GM10266 (cell line): ENCODE results near the gene C19orf25.

Source experiments
- DNase-seq: peaks from one replicate; pipeline ENCODE4 v3.0.0; 2012; ENCODE audit errors: extremely low spot score
- TF ChIP-seq, protein P1 (sequence below): IDR thresholded peaks from 2 replicates; pipeline ENCODE4 v1.5.1; 2012; ENCODE audit warnings: mild to moderate bottlenecking, low read depth; ENCODE audit not compliant: control insufficient read depth, insufficient read depth; ENCODE audit errors: missing control alignments

The C19orf25 gene

DNA sequence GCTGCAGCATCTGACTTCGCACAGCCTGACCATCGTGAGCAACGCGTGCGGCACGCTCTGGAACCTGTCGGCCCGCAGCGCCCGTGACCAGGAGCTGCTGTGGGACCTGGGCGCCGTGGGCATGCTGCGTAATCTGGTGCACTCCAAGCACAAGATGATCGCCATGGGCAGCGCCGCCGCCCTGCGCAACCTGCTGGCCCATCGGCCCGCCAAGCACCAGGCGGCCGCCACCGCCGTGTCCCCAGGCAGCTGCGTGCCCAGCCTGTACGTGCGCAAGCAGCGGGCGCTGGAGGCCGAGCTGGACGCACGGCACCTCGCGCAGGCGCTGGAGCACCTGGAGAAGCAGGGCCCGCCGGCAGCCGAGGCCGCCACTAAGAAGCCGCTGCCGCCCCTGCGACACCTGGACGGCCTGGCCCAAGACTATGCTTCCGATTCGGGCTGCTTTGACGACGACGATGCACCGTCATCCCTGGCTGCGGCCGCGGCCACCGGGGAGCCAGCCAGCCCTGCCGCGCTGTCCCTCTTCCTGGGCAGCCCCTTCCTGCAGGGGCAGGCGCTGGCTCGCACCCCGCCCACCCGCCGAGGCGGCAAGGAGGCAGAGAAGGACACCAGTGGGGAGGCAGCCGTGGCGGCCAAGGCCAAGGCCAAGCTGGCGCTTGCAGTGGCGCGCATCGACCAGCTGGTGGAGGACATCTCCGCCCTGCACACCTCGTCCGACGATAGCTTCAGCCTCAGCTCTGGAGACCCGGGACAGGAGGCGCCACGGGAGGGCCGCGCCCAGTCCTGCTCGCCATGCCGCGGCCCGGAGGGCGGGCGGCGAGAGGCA lies 13.6 kb downstream of the C19orf25 start:
- DNase-seq, result no peak
- TF ChIP-seq, protein P1, sequence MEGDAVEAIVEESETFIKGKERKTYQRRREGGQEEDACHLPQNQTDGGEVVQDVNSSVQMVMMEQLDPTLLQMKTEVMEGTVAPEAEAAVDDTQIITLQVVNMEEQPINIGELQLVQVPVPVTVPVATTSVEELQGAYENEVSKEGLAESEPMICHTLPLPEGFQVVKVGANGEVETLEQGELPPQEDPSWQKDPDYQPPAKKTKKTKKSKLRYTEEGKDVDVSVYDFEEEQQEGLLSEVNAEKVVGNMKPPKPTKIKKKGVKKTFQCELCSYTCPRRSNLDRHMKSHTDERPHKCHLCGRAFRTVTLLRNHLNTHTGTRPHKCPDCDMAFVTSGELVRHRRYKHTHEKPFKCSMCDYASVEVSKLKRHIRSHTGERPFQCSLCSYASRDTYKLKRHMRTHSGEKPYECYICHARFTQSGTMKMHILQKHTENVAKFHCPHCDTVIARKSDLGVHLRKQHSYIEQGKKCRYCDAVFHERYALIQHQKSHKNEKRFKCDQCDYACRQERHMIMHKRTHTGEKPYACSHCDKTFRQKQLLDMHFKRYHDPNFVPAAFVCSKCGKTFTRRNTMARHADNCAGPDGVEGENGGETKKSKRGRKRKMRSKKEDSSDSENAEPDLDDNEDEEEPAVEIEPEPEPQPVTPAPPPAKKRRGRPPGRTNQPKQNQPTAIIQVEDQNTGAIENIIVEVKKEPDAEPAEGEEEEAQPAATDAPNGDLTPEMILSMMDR, result peak; percentile 42

- TF ChIP-seq, protein P1, result no peak
- no peak for DNase-seq
These were observed 17.2 kb downstream of the C19orf25 start for GRCh38 chr19:1461862-1462261.

DNA sequence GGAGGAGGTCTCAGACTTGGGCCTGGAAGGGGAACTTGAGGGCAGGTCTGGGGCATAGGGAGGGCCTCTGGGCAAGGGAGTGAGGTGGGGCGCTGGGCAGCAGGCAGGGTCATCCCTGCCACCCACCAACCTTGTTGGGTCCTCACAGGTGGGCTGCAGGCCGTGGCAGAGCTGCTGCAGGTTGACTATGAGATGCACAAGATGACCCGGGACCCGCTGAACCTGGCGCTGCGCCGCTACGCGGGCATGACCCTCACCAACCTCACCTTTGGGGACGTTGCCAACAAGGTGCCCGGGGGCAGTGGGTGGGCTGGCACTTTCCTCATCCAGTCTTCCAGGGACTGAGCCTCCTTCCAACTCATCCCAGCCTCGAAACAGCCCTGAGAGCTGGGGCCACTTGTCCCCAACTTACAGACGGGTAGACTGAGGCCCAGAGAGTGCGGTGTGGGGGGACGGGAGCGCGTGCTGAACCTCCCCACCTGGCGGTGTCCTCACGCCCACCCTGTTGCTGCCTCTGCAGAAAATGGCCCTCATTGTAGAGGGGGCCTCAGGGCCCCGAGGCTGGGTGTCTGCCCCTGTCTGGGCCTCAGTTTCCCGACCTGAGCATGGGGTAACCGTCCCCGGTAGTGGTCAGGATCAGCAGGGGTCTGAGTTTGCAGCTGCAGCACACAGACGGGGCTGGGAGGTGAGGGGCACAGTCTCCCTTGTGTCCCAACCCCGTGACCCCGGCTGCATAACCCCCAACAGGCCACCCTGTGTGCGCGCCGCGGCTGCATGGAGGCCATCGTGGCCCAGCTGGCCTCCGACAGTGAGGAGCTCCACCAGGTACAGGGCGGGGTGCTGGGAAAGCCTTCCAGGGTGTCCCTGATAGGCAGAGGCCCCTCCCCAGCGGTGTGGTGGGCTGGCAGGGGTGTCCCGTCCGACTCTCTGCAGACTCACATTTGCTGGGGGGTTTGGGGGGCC lies 18.7 kb downstream of the C19orf25 start:
- DNase-seq, result no peak
- TF ChIP-seq, protein P1, result no peak

DNA sequence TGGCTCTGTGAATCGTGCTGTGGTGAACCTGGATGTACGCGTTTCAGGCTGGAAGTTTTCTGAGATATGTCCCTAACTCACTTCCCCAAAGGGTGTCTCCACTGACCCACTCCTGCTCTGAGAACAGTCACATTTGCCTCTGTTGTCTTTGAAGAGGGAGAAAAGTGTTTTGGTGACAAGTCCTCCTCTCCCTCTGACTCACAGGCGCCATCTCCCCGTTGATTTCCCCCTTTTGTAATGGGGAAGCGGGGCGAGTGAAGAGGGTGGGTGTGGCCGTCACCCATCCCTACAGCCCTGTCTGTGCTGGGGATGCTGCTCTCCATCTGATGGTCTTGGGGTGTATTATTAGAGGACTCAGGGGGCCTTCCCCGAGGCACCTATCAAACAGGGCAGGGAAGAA lies 19.5 kb downstream of the C19orf25 start:
- DNase-seq, result no peak
- TF ChIP-seq, protein P1, result no peak

- no peak for DNase-seq
- TF ChIP-seq, protein P1, result no peak
These were observed 21.1 kb downstream of the C19orf25 start for GRCh38 chr19:1457892-1458291.

DNA sequence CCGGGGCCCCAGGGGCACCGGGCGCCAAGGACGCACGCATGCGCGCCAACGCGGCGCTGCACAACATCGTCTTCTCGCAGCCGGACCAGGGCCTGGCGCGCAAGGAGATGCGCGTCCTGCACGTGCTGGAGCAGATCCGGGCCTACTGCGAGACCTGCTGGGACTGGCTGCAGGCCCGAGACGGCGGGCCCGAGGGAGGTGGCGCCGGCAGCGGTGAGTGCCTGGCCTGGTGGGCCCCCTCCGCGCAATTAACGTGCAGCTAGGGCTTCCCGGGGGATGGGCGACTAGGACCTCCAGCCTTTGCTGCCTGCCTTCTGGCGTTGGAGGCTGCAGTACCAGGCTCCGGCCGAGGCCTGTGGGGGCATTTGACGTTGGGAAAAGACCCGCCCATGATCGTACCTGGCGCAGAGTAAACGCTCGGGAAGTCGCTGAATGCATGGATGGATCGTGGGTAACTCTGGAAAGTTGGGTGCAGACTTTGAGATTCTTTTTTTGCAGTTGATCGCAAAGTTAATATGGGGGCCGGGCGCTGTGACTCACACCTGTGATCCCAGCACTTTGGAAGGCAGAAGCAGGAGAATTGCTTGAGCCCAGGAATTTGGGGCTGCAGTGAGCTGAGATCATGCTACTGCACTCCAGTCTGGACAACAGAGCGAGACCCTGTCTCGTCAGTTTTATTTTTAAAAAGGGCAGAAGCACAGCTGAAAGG lies 21.8 kb downstream of the C19orf25 start:
- TF ChIP-seq, protein P1, result no peak
- DNase-seq, result no peak
